IMR-90 (cell line): ENCODE data around the gene ACVR1B. TPM values are rescaled to one million over a fixed set of nuclear protein-coding genes. Genes with fewer than 3 reads are reported as not detected.

Source experiments
- ATAC-seq: fragments of 200-7000 bp; cut with Tn5 transposase; 2 replicates; pipeline ENCODE4 v1.9.1; 2020; ENCODE audit warnings: low read depth, mild to moderate bottlenecking, moderate library complexity
- BruUV-seq: library from RNA; stranded (reverse); fragments of 400-500 nt; replicated peaks from 2 replicates; lab custom pipeline; 2021; lab: Mats Ljungman, UMichigan
- CTCF ChIA-PET: fragments of 300-600 bp; formaldehyde crosslinking; extraction: SDS; loops from one replicate; lab custom pipeline; 2021; ENCODE audit warnings: antibody characterized with exemption; lab: Yijun Ruan, JAX
- POLR2A ChIA-PET: fragments of 300-600 bp; sonication (Branson Sonifier 250); formaldehyde crosslinking; loops from one replicate; lab custom pipeline; 2022; ENCODE audit warnings: antibody characterized with exemption; ENCODE audit not compliant: unreplicated experiment; lab: Charles Lee
- DNase-seq: peaks from one replicate; pipeline ENCODE4 v3.0.0; 2013
- H2AFZ ChIP-seq: replicated peaks from 2 replicates; pipeline ENCODE3; 2013; ENCODE audit warnings: low read length, mild to moderate bottlenecking; ENCODE audit not compliant: poor library complexity
- H2AK5ac ChIP-seq: 2 replicates; pipeline ENCODE4 v1.6.1; 2013; ENCODE audit warnings: low read depth, low read length, inconsistent platforms
- H2AK9ac ChIP-seq: replicated peaks from 2 replicates; pipeline ENCODE3; 2013; ENCODE audit warnings: mild to moderate bottlenecking, low read depth, low read length, moderate library complexity; ENCODE audit not compliant: poor library complexity
- H2BK120ac ChIP-seq: 2 replicates; pipeline ENCODE4 v1.6.1; 2013; ENCODE audit warnings: low read depth, low read length, inconsistent platforms
- H2BK15ac ChIP-seq: 3 replicates; pipeline ENCODE4 v1.6.1; 2013; ENCODE audit warnings: low read depth, low read length, inconsistent platforms
- H2BK20ac ChIP-seq: 2 replicates; pipeline ENCODE4 v1.6.1; 2013; ENCODE audit warnings: low read depth, mild to moderate bottlenecking, inconsistent platforms, low read length, moderate library complexity
- H2BK5ac ChIP-seq: 2 replicates; pipeline ENCODE4 v1.6.1; 2013; ENCODE audit warnings: mild to moderate bottlenecking, low read depth, low read length, inconsistent platforms; ENCODE audit not compliant: poor library complexity, severe bottlenecking
- H3K14ac ChIP-seq: replicated peaks from 2 replicates; pipeline ENCODE4 v1.6.1; 2013; ENCODE audit warnings: low read depth, low read length, inconsistent platforms
- H3K18ac ChIP-seq: 2 replicates; pipeline ENCODE4 v1.6.1; 2013; ENCODE audit warnings: low read depth, low read length, control low read depth
- H3K23ac ChIP-seq: 2 replicates; pipeline ENCODE4 v1.6.1; 2013; ENCODE audit warnings: low read depth, low read length, inconsistent platforms
- H3K27ac ChIP-seq: 2 replicates; pipeline ENCODE4 v1.5.1; 2013; ENCODE audit warnings: mild to moderate bottlenecking, control low read depth, low read length; ENCODE audit not compliant: insufficient read depth
- H3K27me3 ChIP-seq: 2 replicates; pipeline ENCODE4 v1.6.1; 2013; ENCODE audit warnings: low read length; ENCODE audit not compliant: control insufficient read depth, insufficient read depth
- H3K36me3 ChIP-seq: 2 replicates; pipeline ENCODE4 v1.6.1; 2013; ENCODE audit warnings: low read length, mixed read lengths; ENCODE audit not compliant: control insufficient read depth, insufficient read depth
- H3K4ac ChIP-seq: 2 replicates; pipeline ENCODE4 v1.6.1; 2013; ENCODE audit warnings: low read depth, low read length, inconsistent platforms
- H3K4me1 ChIP-seq: 2 replicates; pipeline ENCODE4 v1.6.1; 2013; ENCODE audit warnings: low read length, mixed read lengths; ENCODE audit not compliant: control insufficient read depth, insufficient read depth
- H3K4me2 ChIP-seq: 2 replicates; pipeline ENCODE4 v1.6.1; 2013; ENCODE audit warnings: low read depth, mild to moderate bottlenecking, control low read depth, low read length, moderate library complexity
- H3K4me3 ChIP-seq: 2 replicates; pipeline ENCODE4 v1.5.1; 2013; ENCODE audit warnings: low read depth, mild to moderate bottlenecking, control low read depth, low read length, moderate library complexity; ENCODE audit not compliant: insufficient read depth
- H3K56ac ChIP-seq: 2 replicates; pipeline ENCODE4 v1.6.1; 2013; ENCODE audit warnings: low read length, inconsistent platforms; ENCODE audit not compliant: insufficient read depth; ENCODE audit errors: extremely low read depth
- H3K79me1 ChIP-seq, 2 experiments: 2 replicates each; pipeline ENCODE4 v1.6.1; 2013; ENCODE audit warnings: low read length in 2 of 2, inconsistent platforms in 1 of 2, low read depth in 1 of 2
- H3K9ac ChIP-seq: 2 replicates; pipeline ENCODE4 v1.6.1; 2013; ENCODE audit warnings: low read depth, low read length, control low read depth
- H3K9me1 ChIP-seq: 2 replicates; pipeline ENCODE4 v1.6.1; 2013; ENCODE audit warnings: low read length, inconsistent platforms; ENCODE audit not compliant: insufficient read depth
- H3K9me3 ChIP-seq: 2 replicates; pipeline ENCODE4 v1.6.1; 2013; ENCODE audit warnings: low read length; ENCODE audit not compliant: control insufficient read depth, insufficient read depth
- H4K20me1 ChIP-seq: 2 replicates; pipeline ENCODE4 v1.6.1; 2013; ENCODE audit warnings: low read length, inconsistent platforms; ENCODE audit not compliant: insufficient read depth
- H4K5ac ChIP-seq: 2 replicates; pipeline ENCODE4 v1.6.1; 2013; ENCODE audit warnings: mild to moderate bottlenecking, low read depth, low read length, control low read depth
- H4K8ac ChIP-seq, 2 experiments: 2 replicates each; pipeline ENCODE4 v1.6.1; 2013; ENCODE audit warnings: low read depth in 2 of 2, low read length in 2 of 2, control low read depth in 1 of 2, inconsistent platforms in 1 of 2
- H4K91ac ChIP-seq: 2 replicates; pipeline ENCODE4 v1.6.1; 2013; ENCODE audit warnings: low read depth, low read length, inconsistent platforms; ENCODE audit not compliant: insufficient read depth
- MAFK ChIP-seq: IDR thresholded peaks from 2 replicates; pipeline ENCODE4 v1.6.1; 2012; ENCODE audit warnings: low read depth, low read length, improper control_type of control experiment
- MXI1 ChIP-seq: IDR thresholded peaks from 2 replicates; pipeline ENCODE4 v1.6.1; 2012; ENCODE audit warnings: low read depth, mild to moderate bottlenecking, low read length, moderate library complexity, borderline replicate concordance
- POLR2A ChIP-seq: IDR thresholded peaks from 2 replicates; pipeline ENCODE4 v1.6.1; 2012; ENCODE audit warnings: mild to moderate bottlenecking, low read depth, low read length
- RFX5 ChIP-seq: IDR thresholded peaks from 2 replicates; pipeline ENCODE4 v1.8.0; 2012; ENCODE audit warnings: low read depth, mild to moderate bottlenecking, low read length, moderate library complexity
- SMC3 ChIP-seq: fragments of 150-350 bp; IDR thresholded peaks from 2 replicates; pipeline ENCODE4 v1.6.1; 2016; ENCODE audit warnings: low read depth, mild to moderate bottlenecking, antibody characterized with exemption, low read length, moderate library complexity
- WGBS, 2 experiments: methylation state at CpG; one replicate each; pipeline versions ENCODE4 v1.1.5 to v1.1.7; 2013; ENCODE audit warnings: missing lambda C conversion rate in 2 of 2; ENCODE audit not compliant: insufficient read length in 1 of 2; ENCODE audit errors: extremely low coverage in 2 of 2; 5-methylcytosine and 5-hydroxymethylcytosine counted together
- dilution Hi-C: fragments of 300-500 bp; cut with HindIII; formaldehyde crosslinking; loops from one replicate; pipeline ENCODE4 v1.14.3; 2018; ENCODE audit warnings: low sequenced_read_pairs; ENCODE audit not compliant: unreplicated experiment
- in situ Hi-C: fragments of 300-500 bp; cut with MboI; formaldehyde crosslinking; loops from 3 replicates; pipeline ENCODE4 v1.14.3; 2019; ENCODE audit warnings: low sequenced_read_pairs, inconsistent platforms, mixed read lengths
- intact Hi-C: fragments of 100-400 bp; cut with micrococcal nuclease; formaldehyde crosslinking; loops from 2 replicates; pipeline ENCODE4 v1.10.0; 2022
- polyA plus RNA-seq, 3 experiments: library from polyadenylated mRNA; depleted of rRNA; stranded (reverse); fragments of >200 nt; gene quantifications; 2 replicates each; pipeline ENCODE4 v1.2.3, GENCODE V29; 2012; ENCODE audit warnings: low replicate concordance in 1 of 3
- total RNA-seq: library from RNA; depleted of rRNA; stranded (reverse); fragments of >200 nt; gene quantifications from 2 replicates; pipeline ENCODE4 v1.2.3, GENCODE V29; 2012
- TF ChIP-seq, protein P1 (sequence below): fragments of 150-350 bp; IDR thresholded peaks from 2 replicates; pipeline ENCODE4 v1.6.1; 2017; ENCODE audit warnings: mild to moderate bottlenecking, antibody characterized with exemption, low read length, low read depth

ACVR1B gene
- total and polyA plus RNA-seq, 2 of the 4 experiments (the other 2 are of a cell fraction): 5.7 to 13.6 TPM

DNA sequence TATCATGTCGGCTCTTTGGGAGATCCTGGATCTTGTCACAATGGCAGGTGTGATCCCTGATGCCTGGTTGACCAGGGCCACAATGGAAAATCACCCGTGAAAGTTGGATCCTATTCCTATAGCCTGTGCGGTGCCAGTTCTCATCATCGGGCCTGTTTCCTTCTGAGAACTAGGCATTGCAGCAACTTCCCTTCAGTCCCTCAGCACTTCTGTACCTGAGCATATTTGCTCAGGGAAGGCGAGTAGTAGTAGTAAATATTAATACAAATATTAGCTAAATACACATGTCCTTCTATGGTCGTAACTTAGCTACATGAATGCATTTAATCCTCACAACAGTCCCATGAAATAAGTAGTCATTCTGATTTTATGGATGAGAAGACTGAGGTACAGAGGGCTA is 33.2 kb downstream of the ACVR1B start:
- Histone ChIP-seq H3K4me3 (no peak overlapping the region), H3K9me1 (peaks cover 6% of the 10 kb centered on the region; the same call in 1 of the 2 replicates), H2BK120ac (no peak overlapping the region), H3K36me3 (peaks cover 40% of the 10 kb centered on the region), H3K14ac (no peak overlapping the region), H4K5ac (no peak overlapping the region), H2BK5ac (no peak overlapping the region), H4K20me1 (no peaks in the 10 kb centered on the region), H3K9me3 (no peaks in the 10 kb centered on the region), H2BK15ac (no peak overlapping the region), H2AK9ac (no peak overlapping the region), H3K4ac (no peak overlapping the region), H3K4me1 (peaks cover under 1% of the 10 kb centered on the region; the same call in 1 of the 2 replicates), H3K4me2 (no peak overlapping the region), H4K91ac (no peak overlapping the region), H3K27me3 (no peaks in the 10 kb centered on the region), H4K8ac (no peak overlapping the region), H3K79me1 (peaks cover 1 to 18% of the 10 kb centered on the region in 2 experiments; a peak in 1 of 4 replicates), H2BK20ac (no peak overlapping the region), H3K27ac (no peak overlapping the region), H2AFZ (no peak overlapping the region), H3K23ac (no peak overlapping the region), H3K18ac (no peak overlapping the region), H3K9ac (no peak overlapping the region), H3K56ac (no peak overlapping the region), H2AK5ac (no peak overlapping the region)
- ATAC-seq: no peak
- DNase-seq: no peak
- ChIA-PET CTCF (no interaction called here), POLR2A (no interaction called here)
- TF ChIP-seq SMC3: no peak
- TF ChIP-seq POLR2A: no peak
- TF ChIP-seq MXI1: no peak
- TF ChIP-seq, protein P1, sequence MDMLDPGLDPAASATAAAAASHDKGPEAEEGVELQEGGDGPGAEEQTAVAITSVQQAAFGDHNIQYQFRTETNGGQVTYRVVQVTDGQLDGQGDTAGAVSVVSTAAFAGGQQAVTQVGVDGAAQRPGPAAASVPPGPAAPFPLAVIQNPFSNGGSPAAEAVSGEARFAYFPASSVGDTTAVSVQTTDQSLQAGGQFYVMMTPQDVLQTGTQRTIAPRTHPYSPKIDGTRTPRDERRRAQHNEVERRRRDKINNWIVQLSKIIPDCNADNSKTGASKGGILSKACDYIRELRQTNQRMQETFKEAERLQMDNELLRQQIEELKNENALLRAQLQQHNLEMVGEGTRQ: no peak
- no peak for TF ChIP-seq RFX5
- no peak for TF ChIP-seq MAFK
- dilution Hi-C loops (no loop called here), intact Hi-C loops (loop anchor here (5.0 kb wide), 1 partner anchor 162 kb away; no protein-coding TSS in a partner anchor), in situ Hi-C loops (no loop called here)
- no TSS peak for BruUV-seq
- WGBS, 2 experiments: no CpG with 5 or more reads among the region's 6 CpGs
